Activated CD8-positive, alpha-beta memory T cell treated with anti-CD3 and anti-CD28 coated beads for 4 hours (primary cell): Measurements from ENCODE around the gene COPS7A.

Experiments used
- DNase-seq, 2 donors: peaks; one replicate each; pipeline ENCODE4 v3.0.0-alpha.2; 2020; ENCODE audit warnings: low read depth in 2 of 2

Gene COPS7A

GRCh38 chr12:6770094-6770493, 46.2 kb downstream of the COPS7A start:
- no peak for DNase-seq

- DNase-seq, result no peak
These were observed 46.8 kb downstream of the COPS7A start for GRCh38 chr12:6770600-6770999.

DNA sequence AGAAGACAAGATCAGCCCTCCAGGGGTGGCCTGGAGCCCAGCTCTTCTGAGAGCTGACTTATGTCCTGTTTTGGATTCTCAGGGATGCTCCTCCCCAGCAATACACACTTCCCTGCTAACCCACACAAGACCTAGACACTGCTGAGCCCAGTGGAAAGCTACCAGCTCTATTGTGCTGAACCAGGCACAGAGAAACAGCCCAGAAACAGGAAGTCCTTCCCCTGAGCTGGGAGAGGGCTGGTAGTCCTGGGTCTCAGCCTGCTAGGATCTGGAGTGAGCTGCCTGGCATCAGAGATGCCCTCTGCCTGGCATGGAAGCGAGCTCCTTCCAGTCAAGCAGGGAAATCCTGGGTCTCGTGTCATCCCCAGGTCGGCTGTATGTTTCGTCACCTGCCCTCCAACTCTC, 47.2 kb downstream of the COPS7A start:
- DNase-seq, result no peak

- DNase-seq, result no peak
These were observed 47.9 kb downstream of the COPS7A start for GRCh38 chr12:6771509-6772330.

- DNase-seq, result peak; percentile 41 to 51
These were observed 48.5 kb downstream of the COPS7A start, which contains the start of gene LAG3 for GRCh38 chr12:6772331-6772695. Gene LAG3 (plus strand): TSS chr12:6772520. CDS start chr12:6772853, 333 bp downstream.

GRCh38 chr12:6772726-6773589, 49.1 kb downstream of the COPS7A start:
- no peak for DNase-seq

DNA sequence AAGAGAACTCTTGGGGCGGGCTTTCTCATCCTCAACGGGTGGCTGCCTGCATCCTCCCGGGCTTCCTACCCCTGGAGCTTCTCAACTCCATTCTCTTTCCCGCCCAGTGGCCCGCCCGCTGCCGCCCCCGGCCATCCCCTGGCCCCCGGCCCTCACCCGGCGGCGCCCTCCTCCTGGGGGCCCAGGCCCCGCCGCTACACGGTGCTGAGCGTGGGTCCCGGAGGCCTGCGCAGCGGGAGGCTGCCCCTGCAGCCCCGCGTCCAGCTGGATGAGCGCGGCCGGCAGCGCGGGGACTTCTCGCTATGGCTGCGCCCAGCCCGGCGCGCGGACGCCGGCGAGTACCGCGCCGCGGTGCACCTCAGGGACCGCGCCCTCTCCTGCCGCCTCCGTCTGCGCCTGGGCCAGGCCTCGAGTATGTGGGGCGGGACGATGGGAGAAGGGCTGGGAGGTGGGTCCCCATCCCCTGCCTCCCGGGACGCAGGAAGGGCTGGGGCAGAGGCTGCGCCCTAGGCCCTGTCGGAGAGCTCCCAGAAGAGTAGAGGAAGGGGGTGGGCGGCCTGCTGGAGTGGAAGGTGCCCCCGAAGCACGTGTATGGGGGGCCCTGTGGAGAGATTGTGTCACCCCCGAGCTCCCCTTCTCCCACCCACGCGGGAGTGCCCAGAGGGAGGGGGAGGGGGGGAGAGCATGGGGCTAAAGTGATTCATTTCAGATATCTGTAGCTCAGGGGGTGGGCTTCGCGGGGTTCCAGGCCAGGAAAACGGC, 49.9 kb downstream of the COPS7A start:
- DNase-seq, result peak; percentile 57 to 74

DNA sequence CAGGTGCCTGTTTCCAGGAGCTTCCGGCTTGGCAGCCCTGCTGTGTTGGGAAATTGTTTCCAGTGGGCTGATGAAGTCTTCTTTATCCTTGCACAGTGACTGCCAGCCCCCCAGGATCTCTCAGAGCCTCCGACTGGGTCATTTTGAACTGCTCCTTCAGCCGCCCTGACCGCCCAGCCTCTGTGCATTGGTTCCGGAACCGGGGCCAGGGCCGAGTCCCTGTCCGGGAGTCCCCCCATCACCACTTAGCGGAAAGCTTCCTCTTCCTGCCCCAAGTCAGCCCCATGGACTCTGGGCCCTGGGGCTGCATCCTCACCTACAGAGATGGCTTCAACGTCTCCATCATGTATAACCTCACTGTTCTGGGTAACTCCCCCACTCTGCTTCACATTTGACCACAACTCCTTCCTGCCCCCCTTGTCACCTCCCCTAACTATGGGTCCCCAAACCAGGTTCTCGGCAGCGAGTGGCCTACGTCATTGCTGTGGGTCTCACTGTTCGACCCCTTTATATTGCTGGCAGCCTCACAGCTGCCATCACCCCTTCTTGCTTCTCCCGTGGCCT, 50.7 kb downstream of the COPS7A start:
- DNase-seq, result no peak

GRCh38 chr12:6775185-6776174, 51.6 kb downstream of the COPS7A start:
- DNase-seq, result no peak

DNA sequence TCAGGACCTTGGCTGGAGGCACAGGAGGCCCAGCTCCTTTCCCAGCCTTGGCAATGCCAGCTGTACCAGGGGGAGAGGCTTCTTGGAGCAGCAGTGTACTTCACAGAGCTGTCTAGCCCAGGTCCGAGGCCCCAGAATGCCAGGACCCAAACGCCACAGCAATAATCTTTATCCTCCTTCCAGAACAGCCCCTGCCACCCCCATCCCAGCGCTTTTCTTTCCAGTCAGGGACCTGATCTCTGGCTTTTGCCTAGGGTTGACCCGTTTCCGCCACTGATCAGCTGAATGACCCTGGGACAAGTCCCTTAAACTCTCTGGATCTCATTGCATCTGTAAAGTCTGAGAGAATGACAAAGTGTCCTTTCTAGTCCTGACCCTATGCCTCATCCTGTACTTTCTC, 53.5 kb downstream of the COPS7A start:
- DNase-seq, result no peak

GRCh38 chr12:6778217-6778573, 54.3 kb downstream of the COPS7A start:
- no peak for DNase-seq

DNA sequence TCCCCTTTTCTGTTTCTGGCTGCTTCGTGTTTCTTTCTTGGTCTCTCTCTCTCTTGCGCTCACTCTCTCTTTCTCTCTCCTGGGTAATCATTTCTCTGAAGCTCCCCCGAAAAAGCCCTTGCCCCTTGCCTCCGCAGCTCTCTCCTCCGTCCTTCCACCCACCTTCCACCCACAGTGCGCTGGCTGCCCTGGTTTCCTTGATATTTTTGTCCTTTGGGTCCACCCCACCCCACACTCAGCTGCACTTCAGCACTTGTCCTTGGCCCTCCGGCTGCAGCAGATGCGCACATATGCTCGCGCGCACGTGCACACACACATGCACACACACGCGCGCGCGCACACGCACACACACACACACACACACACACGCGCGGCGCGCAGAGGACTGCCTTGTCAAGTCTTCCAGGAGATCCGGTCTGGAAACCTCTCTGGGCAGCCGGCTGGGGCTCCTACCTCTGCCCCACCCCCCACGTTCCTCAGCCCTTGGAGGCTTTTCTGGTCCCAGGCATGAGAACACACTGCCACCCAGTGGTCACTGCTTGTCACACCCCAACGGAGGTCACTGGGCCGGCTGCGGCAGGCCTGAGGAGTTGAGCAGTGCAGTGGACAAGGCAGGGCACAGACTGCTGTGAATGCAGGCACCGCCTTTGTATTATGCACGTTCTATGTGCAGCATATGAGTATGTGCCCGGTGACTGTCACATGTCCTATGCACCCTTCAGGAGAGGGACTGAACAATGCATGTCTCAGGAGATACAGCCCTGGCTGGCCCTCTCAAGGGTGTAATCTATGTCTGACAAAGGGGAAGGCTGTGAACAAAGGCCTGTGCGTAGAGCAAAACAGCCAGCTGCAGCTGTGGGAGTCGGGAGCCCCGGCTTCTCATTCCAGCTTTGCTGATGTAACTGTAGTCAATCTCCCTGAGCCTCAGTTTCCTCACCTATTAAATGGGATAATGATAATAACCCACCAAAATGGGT, 55.0 kb downstream of the COPS7A start:
- DNase-seq, result peak; percentile 76

DNA sequence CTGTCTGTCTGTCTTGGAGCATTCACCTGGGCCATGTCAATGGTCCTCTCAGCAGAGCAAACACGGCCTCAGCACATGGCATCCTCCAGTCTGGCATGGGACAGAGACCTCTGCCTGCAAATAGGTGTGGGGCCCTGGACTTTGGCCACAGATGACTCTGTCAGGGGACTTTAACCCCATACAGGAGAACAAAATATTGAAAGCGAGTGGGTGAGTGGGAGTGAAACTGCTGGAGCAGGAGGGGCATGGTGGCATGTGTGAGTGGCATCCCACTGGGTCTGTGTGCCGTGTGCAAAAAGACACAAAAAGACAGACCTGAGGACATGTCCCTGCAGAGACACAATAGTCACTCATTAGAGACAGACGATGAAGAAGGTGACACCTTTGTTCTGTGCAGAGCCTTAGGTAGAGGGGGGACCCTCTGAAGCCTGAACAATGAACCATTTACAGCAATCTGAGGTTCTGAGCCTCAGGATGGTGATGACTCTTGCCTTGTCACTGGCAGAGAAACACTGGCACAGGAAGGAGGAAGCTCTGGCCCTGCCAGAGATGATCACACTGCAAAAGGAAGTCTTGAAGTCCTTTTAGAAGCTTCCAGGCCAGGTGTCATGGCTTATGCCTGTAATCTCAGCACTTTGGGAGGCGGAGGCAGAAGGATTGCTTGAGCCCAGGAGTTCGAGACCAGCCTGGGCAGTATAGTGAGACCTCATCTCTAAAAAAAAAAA, 56.0 kb downstream of the COPS7A start:
- DNase-seq, result no peak

DNA sequence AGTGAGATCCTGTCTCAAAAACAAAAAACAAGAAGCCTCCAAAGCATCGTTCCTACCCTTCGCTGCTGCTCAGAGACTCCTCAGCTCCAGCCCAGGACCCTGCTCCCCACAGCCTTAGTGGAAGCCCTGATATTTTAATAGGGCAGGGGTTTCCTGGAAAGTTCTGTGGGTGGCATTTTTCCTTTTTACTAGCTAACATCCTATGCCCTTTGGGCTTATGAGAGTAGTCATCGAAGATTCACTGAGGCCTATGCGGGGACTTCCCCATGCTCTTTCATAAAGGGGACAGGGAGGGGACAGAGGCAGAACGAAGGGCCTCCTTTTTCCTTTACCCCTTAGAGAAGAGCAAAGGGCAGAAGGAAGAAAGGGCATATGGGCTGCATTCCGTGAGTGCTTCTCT, 56.7 kb downstream of the COPS7A start:
- DNase-seq, result no peak
